HG03460 (cell line): ENCODE data around the gene NPAS1.

Experiments
- ATAC-seq: cut with Tn5 transposase; IDR thresholded peaks from one replicate; pipeline ENCODE4 v1.9.1; 2021; ENCODE audit not compliant: unreplicated experiment

The NPAS1 gene

GRCh38 chr19:47013041-47013517 lies 6.6 kb upstream of the NPAS1 start:
- no peak for ATAC-seq

GRCh38 chr19:47018923-47019322 lies 714 bp upstream of the NPAS1 start:
- ATAC-seq, result no peak

- no peak for ATAC-seq
Observed at GRCh38 chr19:47020132-47020805, 632 bp downstream of the NPAS1 start.

GRCh38 chr19:47020992-47021496 lies 1.4 kb downstream of the NPAS1 start:
- ATAC-seq, result no peak

- no peak for ATAC-seq
Observed at GRCh38 chr19:47021536-47022139, 2.0 kb downstream of the NPAS1 start.

GRCh38 chr19:47022140-47022536 lies 2.5 kb downstream of the NPAS1 start:
- no peak for ATAC-seq

GRCh38 chr19:47022541-47023447 lies 3.2 kb downstream of the NPAS1 start:
- no peak for ATAC-seq

- ATAC-seq, result no peak
Observed at GRCh38 chr19:47023448-47023794, 3.8 kb downstream of the NPAS1 start.

- ATAC-seq, result no peak
Observed at GRCh38 chr19:47024502-47024901, 4.9 kb downstream of the NPAS1 start.

GRCh38 chr19:47026156-47026555 lies 6.5 kb downstream of the NPAS1 start:
- no peak for ATAC-seq

GRCh38 chr19:47026889-47027288 lies 7.3 kb downstream of the NPAS1 start:
- no peak for ATAC-seq

- no peak for ATAC-seq
Observed at GRCh38 chr19:47027586-47028088, 8.0 kb downstream of the NPAS1 start.

- ATAC-seq, result no peak
Observed at GRCh38 chr19:47028195-47028601, 8.6 kb downstream of the NPAS1 start.

GRCh38 chr19:47032171-47032811 lies 12.7 kb downstream of the NPAS1 start:
- ATAC-seq, result no peak

GRCh38 chr19:47035127-47036096 lies 15.8 kb downstream of the NPAS1 start:
- peak; percentile 81 for ATAC-seq

- ATAC-seq, result no peak
Observed at GRCh38 chr19:47036097-47036651, 16.5 kb downstream of the NPAS1 start.

GRCh38 chr19:47037766-47038165 lies 18.1 kb downstream of the NPAS1 start:
- ATAC-seq, result no peak

GRCh38 chr19:47039239-47039874 lies 19.7 kb downstream of the NPAS1 start:
- no peak for ATAC-seq

- ATAC-seq, result no peak
Observed at GRCh38 chr19:47040869-47041268, 21.2 kb downstream of the NPAS1 start.
